Left ventricle myocardium inferior (tissue), 1 donor: Measurements from ENCODE around the gene ZKSCAN4. TPM values are rescaled to one million over a fixed set of nuclear protein-coding genes. Genes with fewer than 3 reads are reported as not detected.

Experiments
- DNase-seq: peaks from one replicate; pipeline ENCODE4 v3.0.0-alpha.2; 2020
- H3K27ac ChIP-seq: fragments of 200-600 bp; replicated peaks from 2 replicates; pipeline ENCODE4 v1.8.0; 2021
- H3K27me3 ChIP-seq: fragments of 200-600 bp; 2 replicates; pipeline ENCODE4 v1.8.0; 2021; ENCODE audit warnings: low read depth
- H3K36me3 ChIP-seq: fragments of 200-600 bp; 2 replicates; pipeline ENCODE4 v1.8.0; 2021
- H3K4me1 ChIP-seq: fragments of 200-600 bp; 2 replicates; pipeline ENCODE4 v1.8.0; 2021
- H3K4me3 ChIP-seq: fragments of 200-600 bp; 2 replicates; pipeline ENCODE4 v1.8.0; 2021; ENCODE audit warnings: mild to moderate bottlenecking, moderate library complexity
- H3K9me3 ChIP-seq: fragments of 200-600 bp; replicated peaks from 2 replicates; pipeline ENCODE4 v1.8.0; 2021
- intact Hi-C: fragments of 100-400 bp; cut with micrococcal nuclease; formaldehyde crosslinking; loops from one replicate; pipeline ENCODE4 v1.11.0; 2022
- total RNA-seq: library from RNA; stranded (reverse); fragmentation: NEBNext Ultra II Directional; extraction: Animal tissue kit (Norgen Biotek cat#: 25700); gene quantifications from one replicate; pipeline ENCODE4 v1.2.1, GENCODE V29; 2021
- TF ChIP-seq, protein P1 (sequence below): fragments of 200-600 bp; IDR thresholded peaks from 2 replicates; pipeline ENCODE4 v1.8.0; 2021; ENCODE audit warnings: antibody characterized with exemption, mild to moderate bottlenecking, borderline replicate concordance
- donor health status: DM: no; HTN: yes; CAD: no; lungs with severe emphysema.

ZKSCAN4 gene
- total RNA-seq, 1 donor from 2014 or later = 3.1 TPM

DNA sequence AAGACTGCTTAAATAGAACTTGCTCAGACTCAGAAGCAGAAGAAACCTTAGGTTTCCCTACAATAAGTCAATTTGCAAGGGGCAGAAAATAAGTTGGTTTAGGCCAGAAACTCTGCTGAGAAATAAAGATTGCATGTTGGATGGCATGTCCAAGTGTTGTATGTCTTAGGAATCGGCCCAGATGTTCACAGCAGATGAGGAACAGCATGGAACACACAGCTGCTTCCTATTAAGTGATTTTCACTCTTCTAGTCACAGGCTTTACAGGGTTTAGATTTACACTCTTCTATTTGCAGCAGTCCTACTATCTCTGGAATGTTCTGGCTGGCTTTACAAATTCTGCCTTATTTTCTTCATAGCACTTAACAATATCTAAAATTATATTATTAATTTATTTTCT is 3.2 kb downstream of the ZKSCAN4 start:
- TF ChIP-seq, protein P1, sequence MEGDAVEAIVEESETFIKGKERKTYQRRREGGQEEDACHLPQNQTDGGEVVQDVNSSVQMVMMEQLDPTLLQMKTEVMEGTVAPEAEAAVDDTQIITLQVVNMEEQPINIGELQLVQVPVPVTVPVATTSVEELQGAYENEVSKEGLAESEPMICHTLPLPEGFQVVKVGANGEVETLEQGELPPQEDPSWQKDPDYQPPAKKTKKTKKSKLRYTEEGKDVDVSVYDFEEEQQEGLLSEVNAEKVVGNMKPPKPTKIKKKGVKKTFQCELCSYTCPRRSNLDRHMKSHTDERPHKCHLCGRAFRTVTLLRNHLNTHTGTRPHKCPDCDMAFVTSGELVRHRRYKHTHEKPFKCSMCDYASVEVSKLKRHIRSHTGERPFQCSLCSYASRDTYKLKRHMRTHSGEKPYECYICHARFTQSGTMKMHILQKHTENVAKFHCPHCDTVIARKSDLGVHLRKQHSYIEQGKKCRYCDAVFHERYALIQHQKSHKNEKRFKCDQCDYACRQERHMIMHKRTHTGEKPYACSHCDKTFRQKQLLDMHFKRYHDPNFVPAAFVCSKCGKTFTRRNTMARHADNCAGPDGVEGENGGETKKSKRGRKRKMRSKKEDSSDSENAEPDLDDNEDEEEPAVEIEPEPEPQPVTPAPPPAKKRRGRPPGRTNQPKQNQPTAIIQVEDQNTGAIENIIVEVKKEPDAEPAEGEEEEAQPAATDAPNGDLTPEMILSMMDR = no peak
- intact Hi-C loops = no loop called here
- Histone ChIP-seq H3K36me3 (peaks cover 52% of the 10 kb centered on the region), H3K4me1 (peaks cover 40% of the 10 kb centered on the region), H3K27me3 (no peaks in the 10 kb centered on the region), H3K27ac (no peak overlapping the region), H3K9me3 (no peaks in the 10 kb centered on the region), H3K4me3 (no peak overlapping the region)
- no peak for DNase-seq

DNA sequence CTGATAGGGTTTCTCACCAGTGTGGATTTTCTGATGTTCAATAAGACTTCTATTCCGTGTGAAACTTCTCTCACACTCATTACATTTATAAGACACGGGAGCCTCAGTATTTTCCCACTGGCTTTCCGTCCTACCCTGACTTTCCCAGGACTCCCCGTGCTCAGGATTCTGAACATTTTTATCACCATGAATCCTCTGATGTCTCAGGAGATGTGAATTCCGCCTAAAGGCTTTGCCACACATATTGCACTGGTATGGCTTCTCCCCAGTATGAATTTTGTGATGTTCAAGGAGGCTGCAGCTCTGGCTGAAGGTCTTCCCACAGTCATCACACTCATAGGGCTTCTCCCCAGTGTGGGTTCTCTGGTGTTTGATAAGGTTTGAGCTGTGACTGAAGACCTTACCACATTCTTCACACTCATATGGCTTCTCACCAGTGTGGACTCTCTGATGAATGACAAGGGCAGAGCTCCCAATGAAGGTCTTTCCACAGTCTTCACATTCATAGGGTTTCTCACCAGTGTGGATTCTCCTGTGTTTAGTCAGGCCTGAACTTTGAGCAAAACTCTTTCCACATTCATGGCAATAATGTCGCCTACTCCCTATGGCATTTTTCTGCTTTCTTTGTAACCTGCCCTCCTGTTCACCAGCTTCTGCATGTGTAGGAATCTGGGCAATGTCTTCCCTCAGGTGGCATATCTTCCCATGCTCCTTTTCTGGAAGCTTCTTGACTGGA is 6.7 kb downstream of the ZKSCAN4 start:
- TF ChIP-seq, protein P1 = no peak
- Histone ChIP-seq H3K27me3 (no peaks in the 10 kb centered on the region), H3K4me3 (no peak overlapping the region), H3K4me1 (peaks cover 16% of the 10 kb centered on the region), H3K36me3 (peaks cover 55% of the 10 kb centered on the region), H3K9me3 (no peaks in the 10 kb centered on the region), H3K27ac (no peak overlapping the region)
- intact Hi-C loops = no loop called here
- DNase-seq = no peak

DNA sequence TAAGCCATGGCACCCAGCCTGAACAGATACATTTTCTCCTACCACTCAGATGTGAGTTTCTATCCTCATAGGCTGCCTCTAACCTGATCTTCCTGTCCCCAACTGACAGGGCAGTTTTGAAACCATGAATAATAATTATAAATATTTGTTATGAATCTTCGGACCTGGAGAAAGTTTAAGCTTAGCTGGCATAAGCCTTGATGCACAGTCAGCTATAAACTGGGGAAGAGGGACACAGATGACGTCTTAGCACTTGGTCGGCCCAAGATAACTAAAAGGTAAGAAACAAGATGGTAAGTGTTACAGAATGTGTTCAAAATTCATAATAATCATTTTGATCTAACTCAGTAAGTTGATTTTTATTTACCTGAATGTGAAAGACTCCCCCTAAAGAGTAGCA is 8.1 kb downstream of the ZKSCAN4 start:
- TF ChIP-seq, protein P1 = no peak
- H3K9me3 ChIP-seq = no peaks in the 10 kb centered on the region
- H3K27ac ChIP-seq = no peak overlapping the region
- H3K4me3 ChIP-seq = no peak overlapping the region
- peaks cover 9% of the 10 kb centered on the region for H3K4me1 ChIP-seq
- DNase-seq = no peak
- no peaks in the 10 kb centered on the region for H3K27me3 ChIP-seq
- intact Hi-C loops = no loop called here
- H3K36me3 ChIP-seq = peaks cover 50% of the 10 kb centered on the region

DNA sequence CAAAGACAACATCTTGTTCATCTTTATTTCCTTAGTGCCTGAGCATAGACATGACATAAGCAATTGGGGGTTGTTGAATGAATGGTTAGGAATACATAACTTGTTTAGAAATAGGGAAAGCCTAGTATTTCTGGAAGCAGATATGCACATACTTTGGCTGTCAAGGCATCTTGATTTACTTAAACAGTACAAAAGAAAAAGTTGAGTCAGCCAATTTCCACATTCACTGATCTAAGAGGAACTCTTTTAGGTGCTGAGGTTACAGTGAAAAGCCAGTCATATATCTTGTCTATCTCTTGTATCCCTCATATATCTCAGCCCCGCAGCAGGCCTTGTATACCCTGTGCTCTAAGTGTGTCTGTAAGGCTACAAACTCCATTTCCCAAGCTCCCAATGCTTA is 11.6 kb downstream of the ZKSCAN4 start:
- no peaks in the 10 kb centered on the region for H3K27me3 ChIP-seq
- intact Hi-C loops = no loop called here
- TF ChIP-seq, protein P1 = no peak
- no peaks in the 10 kb centered on the region for H3K9me3 ChIP-seq
- no peak for DNase-seq
- no peak overlapping the region for H3K27ac ChIP-seq
- peaks cover 22% of the 10 kb centered on the region for H3K36me3 ChIP-seq
- no peaks in the 10 kb centered on the region for H3K4me1 ChIP-seq
- no peak overlapping the region for H3K4me3 ChIP-seq

DNA sequence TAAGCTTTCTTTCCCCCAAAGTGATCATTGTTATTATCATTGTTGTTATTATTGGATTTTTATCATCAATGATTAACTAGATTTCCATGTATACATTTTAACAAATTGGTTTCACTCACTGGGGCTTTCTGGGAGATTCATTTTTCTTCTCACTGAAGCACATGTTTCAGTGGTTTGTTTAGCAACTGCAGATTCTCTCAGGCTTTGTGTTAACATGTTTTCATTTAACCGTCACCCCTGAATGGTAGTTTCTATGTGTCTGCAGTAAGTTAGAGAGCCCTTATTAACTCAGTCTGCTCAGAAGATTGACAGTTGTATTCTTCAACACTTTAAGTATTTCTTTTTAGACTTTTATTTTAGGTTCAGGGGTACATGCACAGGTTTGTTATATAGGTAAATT is 12.4 kb downstream of the ZKSCAN4 start:
- intact Hi-C loops = no loop called here
- H3K4me3 ChIP-seq = no peak overlapping the region
- TF ChIP-seq, protein P1 = no peak

More for the DNA sequence above, 12.4 kb downstream of the ZKSCAN4 start:
- DNase-seq = no peak
- H3K27ac ChIP-seq = no peak overlapping the region
- H3K4me1 ChIP-seq = no peaks in the 10 kb centered on the region
- no peaks in the 10 kb centered on the region for H3K9me3 ChIP-seq
- peaks cover 14% of the 10 kb centered on the region for H3K36me3 ChIP-seq
- H3K27me3 ChIP-seq = no peaks in the 10 kb centered on the region
